HEK293 (cell line): ENCODE data around the gene FZD2.

ENCODE experiments used
- ZNF16 ChIP-seq: fragments of 450-650 bp; formaldehyde crosslinking; IDR thresholded peaks from 2 replicates; pipeline ENCODE4 v1.5.1; 2016; ENCODE audit warnings: low read depth, missing biosample characterization, missing genetic modification characterization
- ZNF24 ChIP-seq: fragments of 450-650 bp; formaldehyde crosslinking; IDR thresholded peaks from 2 replicates; pipeline ENCODE4 v1.5.1; 2016; ENCODE audit warnings: missing biosample characterization, missing genetic modification characterization
- ZNF701 ChIP-seq: fragments of 450-650 bp; formaldehyde crosslinking; IDR thresholded peaks from 2 replicates; pipeline ENCODE4 v1.5.1; 2016; ENCODE audit warnings: missing biosample characterization, missing genetic modification characterization
- TF ChIP-seq, protein P1 (sequence below): fragments of 450-650 bp; formaldehyde crosslinking; IDR thresholded peaks from 2 replicates; pipeline ENCODE4 v1.5.1; 2016; ENCODE audit warnings: missing biosample characterization, missing genetic modification characterization
- TF ChIP-seq, protein P2 (sequence below): fragments of 450-650 bp; formaldehyde crosslinking; IDR thresholded peaks from 2 replicates; pipeline ENCODE4 v1.5.1; 2016; ENCODE audit warnings: missing biosample characterization, missing genetic modification characterization

DNA sequence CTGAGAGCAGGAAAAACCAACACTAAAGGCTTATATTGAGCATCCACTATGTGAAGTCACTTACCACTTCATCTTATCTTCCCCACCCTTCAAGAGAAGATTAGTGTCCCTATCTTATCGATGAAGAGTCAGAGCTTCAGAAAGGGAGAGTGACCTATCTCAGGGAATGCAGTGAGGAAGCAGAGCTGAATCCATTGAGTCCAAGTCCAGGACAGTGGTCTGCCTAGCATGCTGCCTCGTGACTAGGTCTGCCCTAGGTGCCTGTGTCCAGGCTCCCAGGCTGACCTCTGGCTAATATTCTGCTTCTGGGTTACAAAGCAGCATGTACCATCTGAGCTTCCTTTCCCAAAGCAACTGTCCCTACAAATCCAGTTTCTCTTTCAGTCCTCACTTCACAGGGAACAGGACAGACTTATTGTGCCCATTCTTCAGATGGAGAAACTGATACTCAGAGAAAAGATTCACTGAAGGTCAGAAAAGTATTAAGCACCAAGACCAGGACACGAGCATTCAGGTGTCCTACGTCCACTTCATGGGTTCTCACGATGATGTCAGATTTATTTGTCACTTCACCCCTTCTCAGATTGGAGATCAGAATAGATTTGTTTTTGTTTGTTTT lies 13.3 kb upstream of the FZD2 start:
- TF ChIP-seq ZNF16 (no peak), ZNF24 (tag by site-specific recombination) (no peak), ZNF701 (tag by site-specific recombination) (no peak)
- TF ChIP-seq, protein P1, sequence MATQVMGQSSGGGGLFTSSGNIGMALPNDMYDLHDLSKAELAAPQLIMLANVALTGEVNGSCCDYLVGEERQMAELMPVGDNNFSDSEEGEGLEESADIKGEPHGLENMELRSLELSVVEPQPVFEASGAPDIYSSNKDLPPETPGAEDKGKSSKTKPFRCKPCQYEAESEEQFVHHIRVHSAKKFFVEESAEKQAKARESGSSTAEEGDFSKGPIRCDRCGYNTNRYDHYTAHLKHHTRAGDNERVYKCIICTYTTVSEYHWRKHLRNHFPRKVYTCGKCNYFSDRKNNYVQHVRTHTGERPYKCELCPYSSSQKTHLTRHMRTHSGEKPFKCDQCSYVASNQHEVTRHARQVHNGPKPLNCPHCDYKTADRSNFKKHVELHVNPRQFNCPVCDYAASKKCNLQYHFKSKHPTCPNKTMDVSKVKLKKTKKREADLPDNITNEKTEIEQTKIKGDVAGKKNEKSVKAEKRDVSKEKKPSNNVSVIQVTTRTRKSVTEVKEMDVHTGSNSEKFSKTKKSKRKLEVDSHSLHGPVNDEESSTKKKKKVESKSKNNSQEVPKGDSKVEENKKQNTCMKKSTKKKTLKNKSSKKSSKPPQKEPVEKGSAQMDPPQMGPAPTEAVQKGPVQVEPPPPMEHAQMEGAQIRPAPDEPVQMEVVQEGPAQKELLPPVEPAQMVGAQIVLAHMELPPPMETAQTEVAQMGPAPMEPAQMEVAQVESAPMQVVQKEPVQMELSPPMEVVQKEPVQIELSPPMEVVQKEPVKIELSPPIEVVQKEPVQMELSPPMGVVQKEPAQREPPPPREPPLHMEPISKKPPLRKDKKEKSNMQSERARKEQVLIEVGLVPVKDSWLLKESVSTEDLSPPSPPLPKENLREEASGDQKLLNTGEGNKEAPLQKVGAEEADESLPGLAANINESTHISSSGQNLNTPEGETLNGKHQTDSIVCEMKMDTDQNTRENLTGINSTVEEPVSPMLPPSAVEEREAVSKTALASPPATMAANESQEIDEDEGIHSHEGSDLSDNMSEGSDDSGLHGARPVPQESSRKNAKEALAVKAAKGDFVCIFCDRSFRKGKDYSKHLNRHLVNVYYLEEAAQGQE = no peak
- TF ChIP-seq, protein P2, sequence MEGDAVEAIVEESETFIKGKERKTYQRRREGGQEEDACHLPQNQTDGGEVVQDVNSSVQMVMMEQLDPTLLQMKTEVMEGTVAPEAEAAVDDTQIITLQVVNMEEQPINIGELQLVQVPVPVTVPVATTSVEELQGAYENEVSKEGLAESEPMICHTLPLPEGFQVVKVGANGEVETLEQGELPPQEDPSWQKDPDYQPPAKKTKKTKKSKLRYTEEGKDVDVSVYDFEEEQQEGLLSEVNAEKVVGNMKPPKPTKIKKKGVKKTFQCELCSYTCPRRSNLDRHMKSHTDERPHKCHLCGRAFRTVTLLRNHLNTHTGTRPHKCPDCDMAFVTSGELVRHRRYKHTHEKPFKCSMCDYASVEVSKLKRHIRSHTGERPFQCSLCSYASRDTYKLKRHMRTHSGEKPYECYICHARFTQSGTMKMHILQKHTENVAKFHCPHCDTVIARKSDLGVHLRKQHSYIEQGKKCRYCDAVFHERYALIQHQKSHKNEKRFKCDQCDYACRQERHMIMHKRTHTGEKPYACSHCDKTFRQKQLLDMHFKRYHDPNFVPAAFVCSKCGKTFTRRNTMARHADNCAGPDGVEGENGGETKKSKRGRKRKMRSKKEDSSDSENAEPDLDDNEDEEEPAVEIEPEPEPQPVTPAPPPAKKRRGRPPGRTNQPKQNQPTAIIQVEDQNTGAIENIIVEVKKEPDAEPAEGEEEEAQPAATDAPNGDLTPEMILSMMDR (tag by site-specific recombination) = no peak
